Coronary artery (tissue), 2 donors: ENCODE measurements around the gene BOLA3.
"Not testable (repeated sequence)": the region's sequence is repeated elsewhere in the genome, so short reads cannot be mapped to it uniquely, and the experiment has no call there.

Experiments used
- DNase-seq: peaks from one replicate; pipeline ENCODE4 v3.0.0-alpha.2; 2017; ENCODE audit warnings: low spot score
- H3K27ac ChIP-seq, 2 donors: fragments of 200-600 bp; sonication (generic); one replicate each; pipeline ENCODE4 v1.5.1; 2016 to 2019
- H3K4me3 ChIP-seq: fragments of 200-600 bp; sonication (generic); 2 replicates; pipeline ENCODE4 v1.5.1; 2016; ENCODE audit warnings: mild to moderate bottlenecking, moderate library complexity
- TF ChIP-seq, protein P1 (sequence below): fragments of 200-600 bp; sonication (generic); IDR thresholded peaks from one replicate; pipeline ENCODE4 v1.5.1; 2019; ENCODE audit warnings: antibody characterized with exemption

Gene BOLA3, protein sequence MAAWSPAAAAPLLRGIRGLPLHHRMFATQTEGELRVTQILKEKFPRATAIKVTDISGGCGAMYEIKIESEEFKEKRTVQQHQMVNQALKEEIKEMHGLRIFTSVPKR

DNA sequence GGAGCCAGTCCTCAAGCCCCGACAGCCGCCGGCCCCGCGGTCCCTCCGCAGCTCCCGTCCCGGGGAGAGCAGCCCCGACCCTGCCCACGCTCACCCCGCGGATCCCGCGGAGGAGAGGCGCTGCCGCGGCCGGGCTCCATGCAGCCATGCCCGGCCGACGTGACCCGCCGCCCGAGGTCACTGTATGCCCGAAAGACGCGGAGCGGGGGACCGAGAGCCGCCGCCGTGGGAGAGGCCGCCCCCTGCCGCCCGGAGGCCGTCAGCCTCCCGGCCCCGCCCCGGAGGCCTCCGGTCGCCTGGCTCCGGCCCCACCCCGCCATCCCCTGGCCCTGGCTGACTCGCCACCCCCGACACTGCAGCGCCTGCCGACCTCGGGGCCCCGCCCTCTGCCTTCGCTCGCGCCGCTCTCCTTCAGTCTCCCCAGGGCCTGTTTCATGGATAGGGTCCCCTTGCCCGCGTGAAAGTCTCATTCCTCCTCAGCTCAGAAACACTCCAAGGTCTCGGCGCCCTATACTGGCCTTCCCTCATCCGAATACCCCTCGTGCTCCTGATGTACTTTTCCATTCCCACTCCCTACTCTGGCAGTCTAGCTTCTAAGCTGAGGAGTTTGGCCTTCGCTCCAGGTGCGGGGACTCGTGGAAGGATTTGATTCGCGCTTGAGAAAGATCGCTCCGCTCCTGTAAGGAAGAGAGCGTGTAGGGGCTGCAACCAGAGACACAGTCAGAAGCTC lies at the start of gene BOLA3:
Gene BOLA3 (minus strand): TSS at position 186 of the 730 bp plus-strand sequence. CDS start 38 bp downstream, at position 148.
- Histone ChIP-seq H3K27ac (peak within 1 kb of the TSS; percentile 35 to 85), H3K4me3 (peak within 1 kb of the TSS; percentile 96)
- TF ChIP-seq, protein P1, sequence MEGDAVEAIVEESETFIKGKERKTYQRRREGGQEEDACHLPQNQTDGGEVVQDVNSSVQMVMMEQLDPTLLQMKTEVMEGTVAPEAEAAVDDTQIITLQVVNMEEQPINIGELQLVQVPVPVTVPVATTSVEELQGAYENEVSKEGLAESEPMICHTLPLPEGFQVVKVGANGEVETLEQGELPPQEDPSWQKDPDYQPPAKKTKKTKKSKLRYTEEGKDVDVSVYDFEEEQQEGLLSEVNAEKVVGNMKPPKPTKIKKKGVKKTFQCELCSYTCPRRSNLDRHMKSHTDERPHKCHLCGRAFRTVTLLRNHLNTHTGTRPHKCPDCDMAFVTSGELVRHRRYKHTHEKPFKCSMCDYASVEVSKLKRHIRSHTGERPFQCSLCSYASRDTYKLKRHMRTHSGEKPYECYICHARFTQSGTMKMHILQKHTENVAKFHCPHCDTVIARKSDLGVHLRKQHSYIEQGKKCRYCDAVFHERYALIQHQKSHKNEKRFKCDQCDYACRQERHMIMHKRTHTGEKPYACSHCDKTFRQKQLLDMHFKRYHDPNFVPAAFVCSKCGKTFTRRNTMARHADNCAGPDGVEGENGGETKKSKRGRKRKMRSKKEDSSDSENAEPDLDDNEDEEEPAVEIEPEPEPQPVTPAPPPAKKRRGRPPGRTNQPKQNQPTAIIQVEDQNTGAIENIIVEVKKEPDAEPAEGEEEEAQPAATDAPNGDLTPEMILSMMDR, result peak; percentile 52
- DNase-seq, result peak; percentile 89

DNA sequence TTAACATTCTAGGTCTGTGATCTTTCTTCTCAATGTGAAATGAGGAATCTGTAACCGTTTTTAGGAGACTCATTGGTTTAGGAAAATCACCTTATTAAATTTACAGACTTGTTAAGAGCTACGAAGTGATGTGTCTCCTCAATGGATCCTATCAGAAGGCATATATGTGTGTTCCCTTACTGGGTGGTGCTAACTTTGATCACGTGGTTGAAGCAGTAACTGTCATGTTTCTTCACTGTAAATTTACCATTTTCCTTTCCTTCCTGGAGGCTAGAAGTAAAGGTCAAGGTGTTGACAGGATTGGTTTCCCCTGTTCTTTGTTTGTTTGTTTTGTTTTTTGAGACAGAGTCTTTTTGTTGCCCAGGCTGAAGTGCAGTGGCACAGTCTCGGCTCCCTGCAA lies 49.3 kb upstream of the BOLA3 start:
- no peak for DNase-seq
- Histone ChIP-seq H3K27ac (no peak overlapping the region), H3K4me3 (no peak overlapping the region)
- TF ChIP-seq, protein P1, result no peak

DNA sequence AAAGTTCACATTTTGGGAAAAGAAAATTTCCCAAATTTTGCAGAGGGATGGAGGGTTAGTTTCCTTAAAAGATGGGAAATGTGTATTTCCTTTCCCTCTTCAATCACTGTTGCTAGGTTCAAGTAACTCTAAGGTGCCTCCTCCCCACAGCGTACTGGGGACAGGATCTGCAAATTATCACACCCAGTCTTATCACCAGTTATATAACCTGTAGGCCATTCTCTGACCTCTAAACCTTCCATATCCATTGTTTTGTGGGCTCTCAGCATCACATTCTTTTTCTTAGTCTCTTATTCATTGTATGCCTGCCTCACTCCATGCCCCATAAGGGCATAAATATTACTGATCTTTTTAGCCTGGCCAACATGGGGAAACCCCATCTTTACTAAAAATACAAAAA lies 47.1 kb upstream of the BOLA3 start:
- Histone ChIP-seq H3K4me3 (no peak overlapping the region), H3K27ac (no peak overlapping the region)
- DNase-seq, result no peak
- TF ChIP-seq, protein P1, result no peak

DNA sequence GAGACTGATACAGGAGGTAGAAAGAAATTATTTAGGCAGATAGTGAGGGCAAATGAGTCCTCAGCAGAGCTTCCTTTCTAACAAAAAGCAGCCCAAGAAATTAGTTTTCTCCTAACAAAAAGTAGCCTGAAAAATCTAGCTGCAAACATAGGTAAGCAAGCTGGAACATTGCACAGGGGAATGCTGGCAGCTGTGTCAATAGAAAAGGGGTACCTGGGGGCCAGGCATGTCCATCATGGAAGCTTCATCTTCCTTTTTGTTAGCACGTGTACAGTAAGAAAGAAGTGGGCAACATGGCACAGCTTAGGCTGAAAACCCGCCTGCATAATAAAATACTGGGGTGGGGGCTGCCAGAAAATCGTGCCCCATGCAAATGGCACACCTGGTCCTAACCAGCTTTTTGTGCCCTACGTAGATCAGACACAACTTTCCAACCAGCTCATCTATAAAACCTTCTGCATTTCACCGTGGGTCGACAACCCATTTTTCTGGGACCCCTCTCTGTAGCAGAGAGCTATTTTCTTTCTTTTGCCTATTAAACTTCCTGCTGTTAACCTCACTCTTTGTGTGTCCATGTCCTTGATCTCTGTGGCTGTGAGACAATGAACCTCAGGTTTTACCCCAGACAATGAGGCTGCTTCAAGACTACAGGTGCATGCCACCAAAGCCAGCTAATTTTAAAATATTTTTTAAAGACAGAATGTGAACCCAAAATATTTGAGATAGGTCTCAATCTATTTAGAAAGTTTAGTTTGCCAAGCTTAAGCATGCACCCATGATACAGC lies 44.1 kb upstream of the BOLA3 start:
- DNase-seq, result no peak
- Histone ChIP-seq H3K4me3 (no peak overlapping the region), H3K27ac (no peak overlapping the region)
- TF ChIP-seq, protein P1, result no peak

DNA sequence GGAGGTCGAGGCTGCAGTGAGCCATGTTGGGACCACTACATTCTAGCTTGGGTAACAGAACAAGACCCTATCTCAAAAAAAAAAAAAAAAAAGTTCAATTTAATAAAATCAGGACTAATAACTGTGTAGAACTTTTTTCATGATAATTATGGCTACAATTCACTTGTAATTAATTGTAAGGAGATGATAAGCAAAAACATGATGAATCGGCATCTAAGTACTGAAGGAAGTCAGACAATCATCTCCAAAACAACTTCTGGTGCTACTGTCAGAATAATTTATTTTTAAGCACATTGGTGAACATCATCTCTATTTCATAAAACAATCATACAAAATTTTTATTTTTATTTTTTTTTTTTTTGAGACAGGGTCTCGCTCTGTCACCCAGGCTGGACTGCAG lies 41.0 kb upstream of the BOLA3 start:
- DNase-seq, result no peak
- TF ChIP-seq, protein P1, result no peak
- no peak overlapping the region for H3K4me3 ChIP-seq
- no peak overlapping the region for H3K27ac ChIP-seq

DNA sequence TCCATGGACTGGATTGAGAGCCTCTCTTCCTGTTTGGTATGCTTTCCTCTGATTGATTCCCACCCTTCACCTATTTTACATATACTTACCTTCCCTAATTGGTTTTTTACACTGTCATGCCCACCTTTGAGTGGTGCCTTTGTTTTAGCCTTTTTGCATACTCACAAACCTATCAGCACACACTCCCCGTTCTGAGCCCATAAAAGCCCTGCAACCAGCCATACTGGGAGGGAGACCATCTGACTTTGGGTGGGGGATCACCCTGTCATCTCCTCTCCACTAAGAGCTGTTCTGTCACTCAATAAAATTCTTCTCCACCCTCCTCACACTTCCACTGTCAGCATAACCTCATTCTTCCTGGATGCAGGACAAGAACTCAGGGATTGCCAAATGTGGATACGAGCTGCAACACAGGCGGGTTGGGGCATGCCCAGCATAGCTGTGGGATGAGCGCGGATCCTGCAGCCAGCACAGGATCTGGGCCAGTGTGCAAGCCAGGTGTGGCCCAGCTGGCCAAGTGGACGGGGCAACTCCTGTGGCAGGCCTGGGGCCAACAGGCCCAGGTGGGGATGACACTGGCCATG lies 40.4 kb upstream of the BOLA3 start:
- H3K27ac ChIP-seq, result no peak overlapping the region
- no peak for DNase-seq
- TF ChIP-seq, protein P1, result no peak
- H3K4me3 ChIP-seq, result no peak overlapping the region

DNA sequence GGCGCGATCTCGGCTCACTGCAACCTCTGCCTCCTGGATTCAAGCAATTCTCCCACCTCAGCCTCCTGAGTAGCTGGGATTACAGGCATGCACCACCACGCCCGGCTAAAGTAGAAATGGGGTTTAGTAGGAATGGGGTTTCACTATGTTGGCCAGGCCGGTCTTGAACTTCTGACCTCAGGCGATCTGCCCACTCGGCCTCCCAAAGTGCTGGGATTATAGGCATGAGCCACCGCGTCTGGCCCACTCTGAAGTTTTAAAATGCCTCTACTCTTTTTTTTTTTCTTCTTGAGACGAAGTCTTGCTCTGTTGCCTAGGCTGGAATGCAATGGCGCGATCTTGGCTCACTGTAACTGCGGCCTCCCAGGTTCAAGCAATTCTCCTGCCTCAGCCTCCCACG lies 39.0 kb upstream of the BOLA3 start:
- H3K4me3 ChIP-seq, DNase-seq: not testable (repeated sequence)
- peak overlapping the region in 1 of 2 donors; percentile 47 for H3K27ac ChIP-seq
